NCI-H2227 (cell line): ENCODE measurements around the gene ATG4B.
"Not testable (repeated sequence)": the region's sequence is repeated elsewhere in the genome, so short reads cannot be mapped to it uniquely, and the experiment has no call there.

Experiments used
- DNase-seq: peaks from one replicate; lab custom pipeline; 2025; ENCODE audit not compliant: unreplicated experiment; lab: John Stamatoyannopoulos, UW

Gene ATG4B

DNA sequence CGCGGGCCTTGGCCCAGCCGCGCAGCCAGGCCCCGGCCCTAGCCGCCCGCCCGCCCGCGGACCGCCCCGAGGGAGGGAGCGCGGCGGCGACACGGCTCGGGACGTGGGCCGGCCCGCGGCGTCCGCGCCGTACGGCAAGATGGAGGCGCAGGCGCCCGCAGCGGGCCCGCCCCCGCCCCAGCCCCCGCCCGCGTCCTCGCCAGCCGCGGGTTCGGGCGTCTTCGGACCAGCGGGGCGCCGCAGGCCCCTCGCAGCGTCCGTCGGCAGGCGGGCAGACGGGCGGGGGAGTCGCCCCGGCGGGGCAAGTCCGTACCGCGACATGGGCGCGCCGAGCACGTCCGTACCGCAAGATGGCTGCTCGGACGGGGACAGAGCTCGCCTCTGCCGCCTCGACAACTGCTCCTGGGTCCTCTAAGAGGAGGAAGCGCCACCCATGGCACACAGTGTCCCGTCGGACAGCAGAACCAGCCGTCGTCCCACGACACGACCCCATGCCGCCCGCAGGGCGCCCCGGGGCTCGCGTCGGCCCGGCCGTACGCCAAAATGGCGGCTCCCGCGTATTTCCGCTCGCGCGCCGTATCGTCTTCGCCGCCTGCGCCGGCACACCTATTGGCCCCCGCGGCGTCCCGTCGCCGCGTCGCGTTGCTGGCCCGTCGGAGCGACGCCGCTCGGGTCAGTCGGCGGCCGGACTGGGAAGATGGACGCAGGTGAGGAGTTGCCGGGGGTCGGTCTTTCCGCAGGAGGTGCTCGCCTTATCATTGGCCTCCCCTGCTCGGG, at the start of gene ATG4B, which contains the start of gene THAP4:
Gene ATG4B (plus strand): TSS at position 676 of the 777 bp plus-strand sequence. CDS start 22 bp downstream, at position 698.
Gene THAP4 (minus strand): TSS at position 141 of the 777 bp plus-strand sequence. CDS start 141 bp downstream, outside the sequence.
- DNase-seq, result peak; percentile 94

DNA sequence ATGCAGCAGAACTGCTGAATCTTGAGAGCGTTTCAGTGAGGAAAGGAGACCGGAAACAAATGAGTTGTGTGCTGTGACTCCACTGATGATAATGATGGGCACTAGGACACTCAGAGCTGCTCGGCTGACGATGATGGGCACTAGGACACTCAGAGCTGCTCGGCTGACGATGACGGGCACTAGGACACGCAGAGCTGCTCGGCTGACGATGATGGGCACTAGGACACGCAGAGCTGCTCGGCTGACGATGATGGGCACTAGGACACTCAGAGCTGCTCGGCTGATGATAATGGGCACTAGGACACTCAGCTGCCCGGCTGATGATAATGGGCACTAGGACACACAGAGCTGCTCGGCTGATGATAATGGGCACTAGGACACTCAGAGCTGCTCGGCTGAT, 47.6 kb upstream of the ATG4B start:
- not testable (repeated sequence) for DNase-seq

DNA sequence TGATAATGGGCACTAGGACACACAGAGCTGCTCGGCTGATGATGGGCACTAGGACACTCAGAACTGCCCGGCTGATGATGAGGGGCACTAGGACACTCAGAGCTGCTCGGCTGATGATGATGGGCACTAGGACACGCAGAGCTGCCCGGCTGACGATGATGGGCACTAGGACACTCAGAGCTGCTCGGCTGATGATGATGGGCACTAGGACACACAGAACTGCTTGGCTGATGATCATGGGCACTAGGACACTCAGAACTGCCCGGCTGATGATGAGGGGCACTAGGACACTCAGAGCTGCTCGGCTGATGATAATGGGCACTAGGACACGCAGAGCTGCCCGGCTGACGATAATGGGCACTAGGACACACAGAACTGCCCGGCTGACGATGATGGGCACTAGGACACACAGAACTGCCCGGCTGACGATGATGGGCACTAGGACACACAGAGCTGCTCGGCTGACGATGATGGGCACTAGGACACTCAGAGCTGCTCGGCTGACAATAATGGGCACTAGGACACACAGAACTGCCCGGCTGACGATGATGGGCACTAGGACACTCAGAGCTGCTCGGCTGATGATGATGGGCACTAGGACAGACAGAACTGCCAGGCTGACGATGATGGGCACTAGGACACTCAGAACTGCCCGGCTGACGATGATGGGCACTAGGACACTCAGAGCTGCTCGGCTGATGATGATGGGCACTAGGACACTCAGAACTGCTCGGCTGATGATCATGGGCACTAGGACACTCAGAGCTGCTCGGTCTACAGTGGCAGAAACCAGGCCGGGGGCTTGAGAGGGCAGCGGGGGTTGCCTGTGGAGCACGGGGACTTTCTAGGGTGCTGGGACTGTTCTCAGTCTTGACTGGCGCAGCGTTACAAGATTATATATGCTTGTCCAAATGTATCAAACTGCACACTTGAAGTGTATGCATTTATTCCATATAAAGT, 46.7 kb upstream of the ATG4B start:
- not testable (repeated sequence) for DNase-seq

DNA sequence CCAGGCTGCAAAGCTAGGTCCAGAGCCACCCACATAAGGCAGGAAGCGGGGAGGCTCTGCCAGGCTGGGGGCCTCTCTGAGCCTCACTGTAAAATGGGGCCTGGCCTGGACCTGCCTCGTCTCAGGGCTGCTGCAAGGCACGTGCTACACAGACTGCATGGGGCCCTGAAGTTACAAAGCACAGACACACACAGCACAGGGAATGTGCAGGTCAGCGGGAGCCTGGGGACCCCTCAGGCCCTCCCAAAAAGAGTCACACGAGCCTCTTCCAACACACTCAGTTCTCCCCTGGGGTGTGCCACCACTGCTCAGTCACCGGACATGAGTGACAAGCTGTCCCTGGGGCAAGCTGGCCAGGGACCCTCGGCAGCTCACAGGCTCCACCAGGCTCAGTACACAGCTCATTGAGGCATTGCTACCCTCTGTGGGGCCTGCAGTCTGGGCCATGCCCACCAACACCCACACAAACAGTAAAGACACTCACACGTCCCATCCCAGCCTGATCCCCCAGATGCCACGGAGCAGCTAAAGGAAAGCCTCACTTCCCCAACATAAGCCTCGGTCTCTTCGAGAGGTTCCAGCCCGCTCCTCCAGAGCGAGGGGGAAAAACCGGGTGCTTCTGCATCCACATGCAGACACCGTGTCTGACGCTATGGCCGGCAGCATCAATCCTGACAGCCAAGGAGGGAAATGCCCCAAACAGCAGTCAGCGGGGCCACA, 45.2 kb upstream of the ATG4B start:
- no peak for DNase-seq

DNA sequence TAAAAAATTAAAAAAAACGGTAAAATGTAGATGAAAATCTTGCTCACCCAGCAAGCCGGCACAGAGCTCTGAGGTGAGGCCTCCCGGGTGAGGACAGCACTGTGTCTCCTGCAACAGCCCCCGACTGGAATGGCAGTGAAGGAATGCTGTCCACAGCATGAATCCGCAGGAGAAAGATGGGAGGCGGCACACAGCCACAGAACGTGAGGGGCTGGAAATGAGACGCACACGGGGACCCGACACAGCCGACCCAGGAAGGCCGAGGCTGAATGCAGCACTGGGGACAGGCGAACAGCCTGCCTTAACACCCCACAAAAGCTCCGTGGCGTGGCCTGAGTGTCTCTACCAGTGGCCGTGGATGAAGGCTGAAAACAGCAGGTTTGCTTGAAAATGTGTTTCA, 44.2 kb upstream of the ATG4B start:
- DNase-seq, result no peak

DNA sequence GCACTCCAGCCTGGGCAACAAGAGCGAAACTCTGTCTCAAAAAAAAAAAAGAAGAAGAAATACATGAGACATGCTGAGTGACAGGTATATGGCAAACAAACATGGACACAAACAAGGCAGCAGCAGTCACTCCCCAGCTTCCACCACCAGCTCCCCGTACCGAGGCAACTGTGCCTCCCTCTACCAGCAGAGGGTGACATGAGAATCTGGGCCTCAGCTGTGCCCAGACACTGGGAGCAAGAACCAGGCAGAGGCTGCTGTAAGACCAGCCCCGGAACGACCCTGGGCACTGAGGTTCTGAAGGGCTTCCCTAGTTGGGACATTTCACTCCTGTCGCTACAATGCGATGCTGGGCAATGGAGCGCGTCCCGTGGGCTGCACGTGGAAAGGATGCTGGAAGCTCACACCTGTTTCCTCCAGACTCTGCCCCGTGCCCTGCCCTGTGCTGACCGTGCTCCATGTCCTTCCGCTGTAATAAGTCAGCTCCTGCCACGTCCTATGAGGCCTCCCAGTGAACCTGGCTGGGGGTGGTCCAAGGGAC, 41.8 kb upstream of the ATG4B start:
- no peak for DNase-seq

DNA sequence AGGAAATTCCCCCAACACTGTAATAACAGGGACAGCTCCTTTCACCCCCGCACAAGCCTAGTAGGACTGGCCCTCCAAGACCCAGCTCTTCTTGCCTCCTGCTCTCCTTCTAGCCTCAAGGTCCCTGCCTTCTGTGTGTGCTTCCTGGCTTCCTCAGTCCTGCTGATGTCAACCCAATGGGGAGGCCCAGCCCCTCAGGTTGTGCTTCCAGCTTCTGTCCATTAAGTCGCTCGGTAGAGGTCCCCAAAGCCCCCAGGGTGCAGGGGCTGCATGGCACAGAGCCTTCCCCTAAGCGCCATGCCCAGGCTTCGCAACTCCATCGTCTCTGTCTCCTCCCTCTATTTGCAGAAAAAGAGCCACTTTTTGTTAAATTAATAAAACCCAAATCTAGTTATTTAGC, 39.9 kb upstream of the ATG4B start:
- no peak for DNase-seq

DNA sequence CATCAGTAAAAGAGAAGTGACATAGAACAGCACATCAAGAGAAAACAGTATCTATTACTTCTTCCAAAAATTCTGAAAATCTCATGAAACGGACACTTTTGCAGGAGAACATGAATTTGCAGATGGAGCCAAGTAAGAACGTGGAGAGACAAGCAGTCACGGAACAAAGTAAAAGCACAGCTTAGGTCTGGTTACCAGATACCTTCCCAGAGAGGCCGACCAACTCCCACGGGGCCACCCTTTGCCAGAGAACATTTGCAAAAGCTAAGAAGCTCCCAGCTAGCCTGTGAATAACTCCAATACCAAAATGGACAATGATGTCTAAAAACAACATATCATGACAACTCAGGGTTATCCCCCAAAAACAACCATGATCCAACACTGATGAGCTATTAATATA, 39.4 kb upstream of the ATG4B start:
- DNase-seq, result no peak

DNA sequence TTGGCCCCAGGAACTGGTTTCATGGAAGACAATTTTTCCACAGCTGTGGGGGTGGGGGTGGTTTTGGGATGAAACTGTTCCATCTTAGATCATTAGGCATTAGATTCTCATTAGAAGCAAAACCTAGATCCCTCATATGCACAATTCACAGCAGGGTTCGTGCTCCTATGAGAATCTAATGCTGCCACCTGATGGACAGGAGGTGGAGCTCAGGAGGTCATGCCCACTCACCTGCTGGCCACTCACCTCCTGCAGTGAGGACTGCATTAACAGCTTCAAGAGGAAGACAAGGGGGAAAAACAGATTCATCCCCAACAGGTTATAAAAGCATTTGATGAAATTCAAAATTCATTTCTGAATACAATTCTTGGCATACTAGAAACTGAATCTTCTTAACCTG, 39.0 kb upstream of the ATG4B start:
- DNase-seq, result no peak

DNA sequence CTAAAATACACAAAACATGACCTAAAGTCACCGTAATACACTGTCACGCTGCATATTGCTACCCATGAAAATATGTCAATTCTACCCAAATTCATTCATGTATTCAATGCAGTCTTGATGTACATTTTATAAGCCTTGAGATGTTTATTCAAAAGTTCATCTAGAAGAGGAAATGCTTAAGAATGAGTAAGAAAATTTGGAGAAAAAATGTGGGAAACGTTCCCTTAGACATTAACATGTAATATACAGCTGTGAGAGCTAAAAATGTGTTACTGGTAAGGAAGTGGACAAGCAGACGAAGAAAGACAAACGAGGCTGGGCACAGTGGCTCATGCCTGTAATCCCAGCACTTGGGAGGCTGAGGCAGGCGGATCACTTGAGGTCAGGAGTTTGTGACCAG, 37.9 kb upstream of the ATG4B start:
- no peak for DNase-seq

DNA sequence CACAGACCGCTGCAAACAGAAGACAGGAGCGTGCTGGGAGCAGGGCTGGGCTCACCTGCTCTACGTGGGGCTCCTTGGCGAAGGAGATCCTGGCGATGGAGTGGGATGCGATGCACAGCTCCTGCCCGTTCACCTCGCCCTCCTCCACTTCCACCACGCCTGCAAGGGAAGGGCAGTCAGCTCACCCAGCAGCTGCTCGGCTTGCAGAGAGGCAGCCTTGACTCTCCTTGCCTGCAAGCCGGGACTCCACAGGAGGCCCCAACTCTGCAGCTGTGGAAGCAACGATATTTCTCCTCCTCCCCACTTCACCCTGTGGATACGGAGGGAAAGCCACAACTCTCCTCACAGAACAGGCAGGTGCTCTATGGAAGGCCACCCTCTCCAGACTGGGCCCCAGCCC, 35.7 kb upstream of the ATG4B start:
- DNase-seq, result no peak

DNA sequence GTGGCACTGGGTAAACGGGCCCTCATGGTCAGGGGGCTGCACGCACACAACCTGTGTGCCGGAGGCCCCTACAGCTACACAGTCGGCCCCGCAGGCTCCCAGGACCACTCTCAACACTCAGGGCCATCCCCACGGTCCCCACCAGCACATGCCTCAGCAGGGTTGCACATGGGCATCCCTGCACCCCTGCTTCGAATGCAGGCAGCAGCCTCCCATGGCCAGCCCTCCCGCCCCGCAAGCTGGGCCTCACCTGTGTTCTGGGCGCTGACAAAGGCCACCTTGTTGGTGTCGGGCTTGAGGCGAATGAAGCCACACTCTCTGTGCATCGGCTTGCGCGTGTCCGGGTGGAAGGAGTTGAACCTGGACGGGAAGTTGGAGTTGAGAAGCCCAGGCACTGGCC, 34.8 kb upstream of the ATG4B start:
- DNase-seq, result no peak

DNA sequence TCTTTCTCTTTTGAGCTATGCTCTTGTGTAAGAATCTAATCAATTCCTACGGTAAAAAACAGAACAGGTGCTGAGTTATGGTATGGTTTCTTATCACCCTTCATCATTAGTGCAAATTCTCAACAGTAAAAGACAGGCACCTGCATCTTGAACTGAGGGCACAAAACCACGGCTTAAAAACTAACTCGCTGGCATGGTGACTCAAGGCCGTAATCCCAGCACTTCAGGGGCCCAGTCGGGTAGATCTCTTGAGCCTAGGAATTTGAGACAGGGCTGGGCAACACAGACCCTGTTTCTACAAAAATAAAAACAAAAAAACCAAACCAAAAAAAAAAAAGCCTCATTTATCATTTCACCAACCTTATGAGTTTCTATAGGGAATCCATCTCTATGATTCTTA, 33.8 kb upstream of the ATG4B start:
- DNase-seq, result no peak

DNA sequence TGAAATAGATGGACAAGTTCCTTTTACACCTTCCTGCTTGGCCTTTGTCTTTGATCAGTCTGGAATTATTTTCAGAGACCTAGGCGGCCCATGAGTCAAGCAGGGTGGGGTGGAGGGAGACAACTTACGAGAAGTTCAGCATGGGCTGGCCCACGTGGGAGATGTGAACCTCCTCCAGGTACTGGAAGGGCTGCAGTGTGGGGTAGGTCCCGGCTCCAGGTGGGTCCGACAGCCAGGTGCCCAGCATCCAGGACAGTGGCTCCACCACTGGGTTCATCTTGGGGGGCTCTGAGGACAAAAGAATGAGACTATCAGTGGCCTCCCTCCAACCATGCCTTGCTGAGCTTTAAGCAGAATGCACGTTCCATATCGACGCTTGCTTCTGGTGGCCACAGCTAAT, 31.3 kb upstream of the ATG4B start:
- no peak for DNase-seq

DNA sequence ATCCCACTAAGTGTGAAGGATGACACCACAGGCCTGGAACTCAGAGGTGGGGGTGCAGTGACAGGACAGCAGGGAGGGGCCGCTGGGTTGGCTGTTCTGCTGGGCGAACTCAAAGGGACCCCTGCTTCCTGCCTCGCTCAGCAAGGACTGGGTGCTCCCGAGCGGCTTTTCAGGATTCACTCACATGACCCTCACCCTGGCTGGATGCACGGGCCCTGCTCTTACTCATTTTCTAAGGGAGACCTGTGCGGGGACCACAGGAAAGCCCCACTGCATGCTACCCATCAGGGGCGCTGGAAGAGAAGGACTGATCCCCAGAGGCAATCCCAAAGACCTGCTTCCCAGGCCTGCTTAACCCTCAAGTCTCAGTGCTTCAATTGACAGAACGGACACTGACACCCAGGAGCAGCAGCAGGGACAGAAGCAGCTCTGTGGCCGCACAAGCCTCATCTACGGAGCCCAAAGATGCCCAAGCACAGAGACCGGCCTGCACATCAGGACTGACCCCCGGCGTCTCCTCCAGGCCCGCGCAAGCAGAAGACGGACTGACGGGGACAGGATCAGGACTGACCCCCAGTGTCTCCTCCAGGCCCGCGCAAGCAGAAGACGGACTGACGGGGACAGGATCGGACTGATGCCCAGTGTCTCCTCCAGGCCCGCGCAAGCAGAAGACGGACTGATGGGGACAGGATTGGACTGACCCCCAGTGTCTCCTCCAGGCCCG, 30.2 kb upstream of the ATG4B start:
- DNase-seq, result no peak

DNA sequence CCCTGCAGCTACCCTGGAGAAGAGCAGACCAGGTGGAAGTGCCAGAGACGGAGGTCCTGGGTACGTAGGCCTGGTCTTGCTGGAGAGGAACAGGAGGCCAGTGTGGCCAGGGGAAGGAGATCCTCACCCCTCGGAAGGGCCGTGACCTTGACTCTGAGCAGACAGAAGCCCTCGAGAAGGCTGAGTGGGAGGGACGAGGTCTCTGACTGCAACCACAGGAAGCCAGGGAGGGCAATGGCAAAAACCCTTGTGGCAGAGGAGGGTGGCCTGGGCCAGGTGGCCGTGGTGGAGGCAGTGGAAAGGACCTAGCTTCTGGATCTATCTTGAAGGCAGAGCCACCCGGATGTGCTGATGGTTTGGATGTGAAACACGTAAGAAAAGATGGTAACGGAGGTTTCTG, 28.6 kb upstream of the ATG4B start:
- no peak for DNase-seq

DNA sequence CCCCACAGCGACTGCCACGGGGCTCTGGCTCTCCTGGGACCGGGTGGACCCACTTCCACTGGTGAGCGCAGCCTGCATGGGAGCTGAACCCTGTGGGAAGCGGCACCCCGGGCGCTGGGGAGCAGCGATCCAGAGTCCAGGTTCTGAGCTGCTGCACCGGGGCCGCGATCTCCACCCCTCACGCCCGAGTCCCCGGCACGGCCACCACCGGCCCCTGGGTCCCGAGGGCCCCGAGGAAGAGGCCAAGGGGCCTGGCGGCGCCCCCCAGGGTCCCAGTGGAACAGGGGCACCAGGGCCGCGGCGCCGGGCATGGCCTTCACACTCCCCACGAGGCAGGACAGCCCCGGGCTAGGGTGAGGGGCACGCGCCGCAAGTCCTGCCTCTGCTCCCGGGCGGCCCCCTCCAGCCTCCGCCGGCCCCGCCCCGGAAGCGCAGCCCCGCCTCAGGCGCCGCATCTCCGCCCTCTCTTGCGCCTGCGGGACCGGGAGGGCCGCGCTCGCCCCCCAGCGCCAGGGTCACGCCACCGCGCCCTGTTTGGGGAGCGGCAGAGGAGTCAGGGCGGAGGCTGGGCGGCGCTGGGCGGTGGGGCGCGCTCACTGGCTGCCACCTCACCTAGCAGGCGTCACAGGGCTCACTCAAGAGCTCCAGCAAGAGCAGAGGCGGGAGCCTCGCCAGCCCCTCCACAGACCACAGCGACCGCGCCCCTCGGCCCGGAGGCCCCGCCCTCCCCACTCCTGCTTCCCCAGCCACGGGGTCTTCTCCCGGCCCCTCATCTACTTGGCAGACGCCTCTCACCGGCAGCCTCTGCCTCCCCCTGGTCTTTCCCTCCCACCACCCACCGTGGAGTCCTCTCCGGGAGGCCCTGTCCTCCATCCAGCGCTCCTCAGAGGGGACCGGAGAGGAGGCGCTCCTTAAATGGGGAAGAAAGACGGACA, 27.4 kb upstream of the ATG4B start:
- peak; percentile 94 for DNase-seq

DNA sequence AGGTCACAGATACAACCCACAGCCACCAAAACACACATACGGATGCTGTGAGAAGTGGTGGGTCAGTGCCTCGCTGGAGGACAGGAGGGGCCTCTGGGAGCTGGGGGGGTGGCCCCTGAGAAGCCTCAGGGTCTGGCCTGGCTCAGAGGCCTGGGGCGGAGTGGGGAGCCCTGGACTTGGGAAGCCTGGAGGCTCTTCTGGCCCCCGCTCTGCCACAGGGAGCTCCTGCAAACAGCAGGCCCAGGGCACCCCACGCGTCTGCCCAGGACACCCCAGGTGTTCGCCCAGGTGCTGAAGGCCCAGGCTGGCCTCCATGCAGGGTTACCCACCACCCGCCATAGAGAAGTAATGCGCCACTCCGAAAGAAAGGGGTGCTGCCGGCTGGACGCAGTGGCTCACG, 26.4 kb upstream of the ATG4B start:
- no peak for DNase-seq
